ENCODE data around the gene XRN1. TPM values are rescaled to one million over a fixed set of nuclear protein-coding genes. Genes with fewer than 3 reads are reported as not detected.
"Not testable (repeated sequence)": the region's sequence is repeated elsewhere in the genome, so short reads cannot be mapped to it uniquely, and the experiment has no call there.

Gene XRN1
- total and polyA plus RNA-seq, 2 donors (not counting 1 experiment from before 2014, with no cell fraction given), result 6.3 to 91.8 TPM

DNA sequence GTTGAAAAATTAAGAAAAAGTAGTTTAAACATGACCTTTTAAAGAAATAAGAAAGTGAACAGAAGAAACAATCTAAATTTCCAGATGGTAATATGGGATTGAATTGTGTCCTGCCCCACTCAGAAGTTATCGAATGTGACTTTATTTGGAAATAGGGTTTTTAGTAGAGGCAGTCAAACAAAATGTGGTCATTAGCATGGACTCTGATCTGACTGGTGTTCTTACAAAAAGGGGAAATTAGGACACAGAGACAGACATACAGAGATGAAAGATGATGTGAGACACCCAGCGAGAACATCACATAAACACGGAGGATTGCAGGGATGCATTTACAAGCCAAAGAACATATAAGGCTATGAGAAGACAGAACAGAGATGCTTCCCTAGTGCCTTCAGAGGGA, 73.2 kb downstream of the XRN1 start:
- H3K27ac Mint-ChIP-seq, result no peak overlapping the region
- DNase-seq (no peak), ATAC-seq (ENCODE audit: low read depth) (no peak)
- ChIA-PET POLR2A (no interaction called here), CTCF (no interaction called here)
- Histone ChIP-seq H3K27me3 (replicated peaks in 1 of 4; ENCODE audit: control extremely low read depth in 1 of 4, control insufficient read depth in 3 of 4, insufficient read depth in 4 of 4, low read length in 3 of 4) (no peaks in the 10 kb centered on the region), H3K4me1 (ENCODE audit: control insufficient read depth in 2 of 2, insufficient read depth in 2 of 2, low read length in 2 of 2) (no peaks in the 10 kb centered on the region), H3K27ac (ENCODE audit: low read length in 2 of 2) (no peak overlapping the region), H3K79me2 (ENCODE audit: control insufficient read depth, insufficient read depth, low read length) (no peaks in the 10 kb centered on the region), H3K36me3 (replicated peaks in 1 of 2; ENCODE audit: control extremely low read depth in 1 of 2, control insufficient read depth in 1 of 2, extremely low read depth in 1 of 2, insufficient read depth in 2 of 2, low read length in 1 of 2) (peaks cover 15 to 54% of the 10 kb centered on the region in 2 experiments), H3K4me2 (replicated peaks; ENCODE audit: low read depth, low read length, poor library complexity, severe bottlenecking) (no peak overlapping the region), H3K9ac (ENCODE audit: low read length) (no peak overlapping the region), H4K20me1 (ENCODE audit: control insufficient read depth, insufficient read depth, low read length, poor library complexity, severe bottlenecking) (no peaks in the 10 kb centered on the region), H3K4me3 (ENCODE audit: control extremely low read depth in 1 of 5, extremely low read depth in 1 of 5, insufficient read depth in 1 of 5, low read depth in 2 of 5, low read length in 4 of 5) (no peak overlapping the region), H2AFZ (ENCODE audit: insufficient read depth, low read depth, low read length, poor library complexity, severe bottlenecking) (no peak overlapping the region), H3K9me3 (ENCODE audit: control extremely low read depth in 1 of 3, control insufficient read depth in 2 of 3, insufficient read depth in 1 of 3, low read length in 2 of 3) (no peaks in the 10 kb centered on the region)
- H3K4me3 Mint-ChIP-seq, result no peak overlapping the region
- H3K4me1 Mint-ChIP-seq, result no peaks in the 10 kb centered on the region
- no peaks in the 10 kb centered on the region for H3K9me3 Mint-ChIP-seq (ENCODE audit: insufficient read depth)
- WGBS (ENCODE audit: insufficient coverage), result 100% methylated on average over 2 of the region's 3 CpGs
- intact Hi-C loops (cut with micrococcal nuclease), result no loop called here
- no peaks in the 10 kb centered on the region for H3K27me3 Mint-ChIP-seq
- TF ChIP-seq EZH2 (IDR thresholded peaks at IDR 0.05; ENCODE audit: borderline replicate concordance, insufficient read depth, low read depth, low read length, poor library complexity, severe bottlenecking) (no peak), CTCF (IDR thresholded peaks at IDR 0.05) (no peak)

DNA sequence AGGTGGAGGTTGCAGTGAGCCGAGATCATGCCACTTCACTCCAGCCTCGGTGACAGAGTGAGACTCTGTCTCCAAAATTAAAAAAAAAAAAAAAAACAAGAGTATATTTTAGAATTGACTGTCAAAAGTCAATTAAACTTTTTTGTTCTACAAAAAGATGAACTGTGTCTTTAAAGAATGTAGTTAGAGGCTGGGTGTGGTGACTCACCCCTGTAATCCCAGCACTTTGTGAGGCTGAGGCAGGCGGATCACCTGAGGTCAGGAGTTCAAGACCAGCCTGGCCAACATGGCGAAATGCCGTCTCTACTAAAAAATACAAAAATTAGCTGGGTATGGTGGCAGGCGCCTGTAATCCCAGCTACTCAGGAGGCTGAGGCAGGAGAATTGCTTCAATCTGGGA, 78.3 kb downstream of the XRN1 start:
- CTCF ChIA-PET, result interaction anchor here (0.7 kb wide), 1 partner anchor 71 kb away, joined by 4 read pairs; no protein-coding TSS in a partner anchor
- H3K27ac ChIP-seq (ENCODE audit: low read length in 2 of 2); H3K9me3 ChIP-seq (ENCODE audit: control extremely low read depth in 1 of 3, control insufficient read depth in 2 of 3, insufficient read depth in 1 of 3, low read length in 2 of 3); DNase-seq; H3K4me1 ChIP-seq (ENCODE audit: control insufficient read depth in 2 of 2, insufficient read depth in 2 of 2, low read length in 2 of 2); ATAC-seq (ENCODE audit: low read depth); H3K4me1 Mint-ChIP-seq; POLR2A ChIA-PET; H3K4me3 ChIP-seq (ENCODE audit: control extremely low read depth in 1 of 5, extremely low read depth in 1 of 5, insufficient read depth in 1 of 5, low read depth in 2 of 5, low read length in 4 of 5); H3K27me3 ChIP-seq (replicated peaks in 1 of 4; ENCODE audit: control extremely low read depth in 1 of 4, control insufficient read depth in 3 of 4, insufficient read depth in 4 of 4, low read length in 3 of 4); H3K9me3 Mint-ChIP-seq (ENCODE audit: insufficient read depth); H3K27ac Mint-ChIP-seq; H3K79me2 ChIP-seq (ENCODE audit: control insufficient read depth, insufficient read depth, low read length); H3K9ac ChIP-seq (ENCODE audit: low read length); H3K27me3 Mint-ChIP-seq; H3K4me2 ChIP-seq (replicated peaks; ENCODE audit: low read depth, low read length, poor library complexity, severe bottlenecking); H4K20me1 ChIP-seq (ENCODE audit: control insufficient read depth, insufficient read depth, low read length, poor library complexity, severe bottlenecking); intact Hi-C loops (cut with micrococcal nuclease); H2AFZ ChIP-seq (ENCODE audit: insufficient read depth, low read depth, low read length, poor library complexity, severe bottlenecking); H3K4me3 Mint-ChIP-seq: not testable (repeated sequence)
- peaks cover 5 to 41% of the 10 kb centered on the region in 2 experiments for H3K36me3 ChIP-seq (replicated peaks in 1 of 2; ENCODE audit: control extremely low read depth in 1 of 2, control insufficient read depth in 1 of 2, extremely low read depth in 1 of 2, insufficient read depth in 2 of 2, low read length in 1 of 2)
- WGBS (ENCODE audit: insufficient coverage), result 92% methylated on average over 4 of the region's 6 CpGs
